ENCODE data around the gene RPTOR. TPM values are rescaled to one million over a fixed set of nuclear protein-coding genes. Genes with fewer than 3 reads are reported as not detected.

RPTOR gene
- total RNA-seq, 1 experiment from 2014 or later: 58.0 TPM

- ATAC-seq (no peak), DNase-seq (ENCODE audit: low read depth, low spot score) (no peak)
- Histone ChIP-seq H3K27ac (ENCODE audit: low read length) (no peak overlapping the region), H3K27me3 (ENCODE audit: control insufficient read depth, insufficient read depth, low read length) (no peaks in the 10 kb centered on the region), H3K9me3 (ENCODE audit: control insufficient read depth, insufficient read depth, low read depth, low read length) (no peaks in the 10 kb centered on the region), H3K4me3 (ENCODE audit: low read depth in 2 of 2, low read length in 2 of 2) (no peak overlapping the region), H3K36me3 (ENCODE audit: control insufficient read depth, insufficient read depth, low read length) (no peaks in the 10 kb centered on the region), H3K4me1 (ENCODE audit: control insufficient read depth, insufficient read depth, low read length) (no peaks in the 10 kb centered on the region)
- intact Hi-C loops (cut with micrococcal nuclease; ENCODE audit: unreplicated experiment) (no loop called here), in situ Hi-C loops (cut with HindIII; ENCODE audit: low pct_unique_long_range_greater_than_20kb, low sequenced_read_pairs) (no loop called here)
- CTCF ChIA-PET: interaction anchor here (0.6 kb wide), 1 partner anchor 256 kb away, joined by 4 read pairs; no protein-coding TSS in a partner anchor
- TF ChIP-seq TCF7L2 (IDR thresholded peaks at IDR 0.05; ENCODE audit: low read depth, low read length) (no peak), SIN3A (IDR thresholded peaks at IDR 0.05; ENCODE audit: borderline replicate concordance, insufficient read depth, low read depth, low read length) (no peak), POLR2AphosphoS5 (IDR thresholded peaks at IDR 0.05; ENCODE audit: low read depth, low read length) (no peak)
- POLR2A ChIA-PET: no interaction called here
- no TSS peak for BruUV-seq (replicated peaks)
Measured at GRCh38 chr17:80584176-80584905, 39.7 kb downstream of the RPTOR start.

GRCh38 chr17:80585890-80586845 lies 41.5 kb downstream of the RPTOR start:
- Histone ChIP-seq H3K9me3 (ENCODE audit: control insufficient read depth, insufficient read depth, low read depth, low read length) (no peaks in the 10 kb centered on the region), H3K4me3 (ENCODE audit: low read depth in 2 of 2, low read length in 2 of 2) (no peak overlapping the region), H3K4me1 (ENCODE audit: control insufficient read depth, insufficient read depth, low read length) (no peaks in the 10 kb centered on the region), H3K27me3 (ENCODE audit: control insufficient read depth, insufficient read depth, low read length) (no peaks in the 10 kb centered on the region), H3K36me3 (ENCODE audit: control insufficient read depth, insufficient read depth, low read length) (no peaks in the 10 kb centered on the region), H3K27ac (ENCODE audit: low read length) (no peak overlapping the region)
- in situ Hi-C loops (cut with HindIII; ENCODE audit: low pct_unique_long_range_greater_than_20kb, low sequenced_read_pairs) (no loop called here), intact Hi-C loops (cut with micrococcal nuclease; ENCODE audit: unreplicated experiment) (no loop called here)
- ChIA-PET CTCF (no interaction called here), POLR2A (no interaction called here)
- ATAC-seq (no peak; the same call in 1 of the 2 replicates), DNase-seq (ENCODE audit: low read depth, low spot score) (no peak)
- no TSS peak for BruUV-seq (replicated peaks)
- TF ChIP-seq POLR2AphosphoS5 (IDR thresholded peaks at IDR 0.05; ENCODE audit: low read depth, low read length): no peak
- no peak for TF ChIP-seq CTCF (IDR thresholded peaks at IDR 0.05)
- no peak for TF ChIP-seq TCF7L2 (IDR thresholded peaks at IDR 0.05; ENCODE audit: low read depth, low read length)
- no peak for TF ChIP-seq REST (IDR thresholded peaks at IDR 0.05; ENCODE audit: insufficient read depth in 1 of 2, low read depth in 2 of 2, low read length in 1 of 2)
- no peak for TF ChIP-seq SIN3A (IDR thresholded peaks at IDR 0.05; ENCODE audit: borderline replicate concordance, insufficient read depth, low read depth, low read length)
